Upper lobe of left lung (tissue), 6 donors: ENCODE results near the gene PDPK1. TPM values are rescaled to one million over a fixed set of nuclear protein-coding genes. Genes with fewer than 3 reads are reported as not detected.
"Not testable (repeated sequence)": the region's sequence is repeated elsewhere in the genome, so short reads cannot be mapped to it uniquely, and the experiment has no call there.

ENCODE experiments used
- ATAC-seq, 2 donors: fragments of 200-7000 bp; cut with Tn5 transposase; one replicate each; pipeline ENCODE4 v1.9.1; 2022; ENCODE audit warnings: mild to moderate bottlenecking in 2 of 2, moderate library complexity in 2 of 2; ENCODE audit not compliant: low FRiP score in 2 of 2
- DNase-seq, 2 donors: peaks; one replicate each; pipeline ENCODE4 v3.0.0-alpha.2; 2019 to 2020
- H3K27ac ChIP-seq, 4 donors: fragments of 200-600 bp; sonication (generic); one replicate each; pipeline ENCODE4 v1.5.1; 2016 to 2019
- H3K27me3 ChIP-seq, 4 donors: fragments of 200-600 bp; sonication (generic); one replicate each; pipeline ENCODE4 v1.5.1; 2017 to 2019
- H3K36me3 ChIP-seq, 4 donors: fragments of 200-600 bp; sonication (generic); one replicate each; pipeline ENCODE4 v1.5.1; 2016 to 2019
- H3K4me1 ChIP-seq, 4 donors: fragments of 200-600 bp; sonication (generic); one replicate each; pipeline ENCODE4 v1.5.1; 2018 to 2019
- H3K4me3 ChIP-seq, 4 donors: fragments of 200-600 bp; sonication (generic); one replicate each; pipeline ENCODE4 v1.5.1; 2017 to 2019; ENCODE audit warnings: mild to moderate bottlenecking in 2 of 4, moderate library complexity in 1 of 4
- H3K9me3 ChIP-seq, 4 donors: fragments of 200-600 bp; sonication (generic); one replicate each; pipeline ENCODE4 v1.5.1; 2018 to 2019
- CTCF ChIP-seq, 6 experiments: fragments of 450-650 bp in 4 of 6; fragments of 200-600 bp in 2 of 6; sonication (generic) in 2 of 6; IDR thresholded peaks; one replicate each; pipeline ENCODE4 v1.5.1; 2016 to 2019; ENCODE audit warnings: antibody characterized with exemption in 6 of 6
- EP300 ChIP-seq, 4 donors: sonication (generic); formaldehyde crosslinking; IDR thresholded peaks; one replicate each; pipeline ENCODE4 v1.5.1; 2017; ENCODE audit warnings: antibody characterized with exemption in 4 of 4, control low read depth in 2 of 4
- POLR2A ChIP-seq, 4 donors: fragments of 450-650 bp; IDR thresholded peaks; one replicate each; pipeline ENCODE4 v1.5.1; 2016 to 2017; ENCODE audit warnings: antibody characterized with exemption in 4 of 4, mild to moderate bottlenecking in 2 of 4
- POLR2AphosphoS5 ChIP-seq, 2 donors: sonication (generic); formaldehyde crosslinking; IDR thresholded peaks; one replicate each; pipeline ENCODE4 v1.5.1; 2017; ENCODE audit warnings: antibody characterized with exemption in 2 of 2
- WGBS, 2 donors: methylation state at CpG; one replicate each; pipeline ENCODE4 v1.1.5; 2017 to 2018; 5-methylcytosine and 5-hydroxymethylcytosine counted together
- total RNA-seq, 6 donors: library from RNA; depleted of rRNA in 4 of 6; stranded (reverse); fragments of >200 nt in 4 of 6; gene quantifications; one replicate each; pipeline versions ENCODE4 v1.1.0 to v1.2.1, GENCODE V29; 2016 to 2021
- donor health status: DM: no; HTN: no; CAD: no; lungs with moderate emphysema.
- donor health status: DM: no; HTN: yes; CAD: no; lungs with severe emphysema.

The PDPK1 gene
- total RNA-seq, 6 donors from 2014 or later = 39.4 to 83.1 (median 67.2) TPM

GRCh38 chr16:2533912-2534311 is 3.9 kb upstream of the PDPK1 start:
- ATAC-seq = no peak
- TF ChIP-seq EP300 (IDR thresholded peaks at IDR 0.05) = no peak
- Histone ChIP-seq H3K27ac (peak overlapping the region in 1 of 4 donors; percentile 4), H3K27me3 (no peaks in the 10 kb centered on the region), H3K9me3 (no peaks in the 10 kb centered on the region), H3K36me3 (peaks cover 5 to 14% (median 10%) of the 10 kb centered on the region in 4 donors), H3K4me1 (peaks cover 23 to 50% (median 26%) of the 10 kb centered on the region in 4 donors), H3K4me3 (no peak overlapping the region)
- 86 to 87% methylated on average over 11 of the region's 11 CpGs for WGBS, 2 donors
- peak in 1 of 2 donors; percentile 24 for DNase-seq

DNA sequence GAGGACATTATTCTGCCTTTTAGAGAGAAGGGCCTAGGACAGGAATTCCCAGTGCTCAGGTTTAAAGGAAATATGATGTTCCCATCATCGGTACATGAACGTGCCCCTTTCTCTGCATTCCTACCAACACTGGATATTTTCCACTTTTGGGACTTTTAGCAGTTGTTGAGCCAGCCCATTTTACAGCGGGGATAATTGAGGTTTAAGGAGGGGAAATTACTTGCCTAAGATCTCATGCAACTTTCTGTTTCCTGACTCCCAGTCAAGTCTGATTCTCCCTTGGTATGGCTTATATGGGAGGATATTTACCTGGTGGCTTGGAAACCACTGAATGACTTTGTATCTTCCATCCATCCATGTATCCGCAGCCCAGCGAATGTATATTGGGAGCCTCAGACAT is 3.5 kb upstream of the PDPK1 start:
- not testable (repeated sequence) for DNase-seq, H3K36me3 ChIP-seq, H3K27ac ChIP-seq, ATAC-seq, H3K4me3 ChIP-seq, H3K27me3 ChIP-seq, H3K9me3 ChIP-seq
- peaks cover 27 to 54% (median 30%) of the 10 kb centered on the region in 4 donors for H3K4me1 ChIP-seq
- WGBS, 2 donors = 83 to 91% methylated on average over 5 of the region's 5 CpGs

- Histone ChIP-seq H3K4me1 (peaks cover 38 to 65% (median 42%) of the 10 kb centered on the region in 4 donors), H3K9me3 (no peaks in the 10 kb centered on the region), H3K27me3 (no peaks in the 10 kb centered on the region), H3K36me3 (no peaks in the 10 kb centered on the region), H3K4me3 (no peak overlapping the region), H3K27ac (peak overlapping the region; percentile 41 to 94 (median 67))
- TF ChIP-seq POLR2AphosphoS5 (IDR thresholded peaks at IDR 0.05) (peak in 1 of 2 donors; percentile 3), EP300 (IDR thresholded peaks at IDR 0.05) (no peak), POLR2A (IDR thresholded peaks at IDR 0.05) (peak in 1 of 4 donors; percentile 39)
- ATAC-seq (peak in 1 of 2 donors; percentile 4), DNase-seq (no peak)
- WGBS, 2 donors = 73 to 78% methylated on average over 9 of the region's 9 CpGs
Observed at GRCh38 chr16:2535625-2536013, 2.2 kb upstream of the PDPK1 start.

- Histone ChIP-seq H3K27ac (peak overlapping the region in 1 of 4 donors; percentile 94), H3K4me3 (peak overlapping the region in 2 of 4 donors; percentile 65 to 81), H3K4me1 (peaks cover 36 to 46% (median 38%) of the 10 kb centered on the region in 4 donors)
- not testable (repeated sequence) for DNase-seq, H3K36me3 ChIP-seq, H3K9me3 ChIP-seq, ATAC-seq, H3K27me3 ChIP-seq
- 83 to 84% methylated on average over 24 of the region's 24 CpGs for WGBS, 2 donors
Observed at GRCh38 chr16:2539192-2539844, 1.5 kb downstream of the PDPK1 start.

DNA sequence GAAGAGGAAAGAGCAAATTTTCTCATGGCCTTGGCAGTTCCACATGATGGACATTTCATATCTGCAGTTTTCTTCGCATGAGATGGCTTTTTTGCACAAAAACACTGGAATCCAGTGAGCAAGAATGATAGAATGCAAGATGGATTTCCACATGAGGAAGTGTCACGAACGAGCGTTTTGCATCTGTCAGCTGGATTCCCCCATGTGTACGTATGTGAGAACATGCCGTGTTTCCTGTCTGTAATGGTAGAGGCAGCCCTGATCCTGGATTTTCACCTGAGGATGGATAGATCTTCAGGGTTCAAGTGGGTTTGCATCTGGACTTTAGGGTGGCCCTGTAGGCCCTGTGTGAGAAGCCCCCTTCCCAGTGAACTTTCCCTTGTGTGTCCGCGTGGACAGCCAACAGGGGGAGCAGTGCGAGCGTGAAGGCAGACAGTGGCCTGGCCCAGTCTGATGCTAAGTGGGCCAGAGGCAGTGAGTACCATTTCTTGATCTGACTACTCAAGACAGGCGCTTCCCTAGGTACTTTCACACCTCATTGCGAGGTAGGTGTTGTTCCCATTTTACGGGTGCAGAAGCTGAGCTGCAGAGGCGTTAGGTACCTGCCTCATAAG is 2.1 kb downstream of the PDPK1 start:
- peak in 1 of 2 donors; percentile 30 for DNase-seq
- H3K36me3 ChIP-seq = not testable (repeated sequence)

GRCh38 chr16:2540912-2541311 is 3.1 kb downstream of the PDPK1 start:
- not testable (repeated sequence) for H3K4me3 ChIP-seq, DNase-seq, H3K36me3 ChIP-seq, H3K27me3 ChIP-seq, H3K9me3 ChIP-seq, ATAC-seq
- peaks cover 36 to 49% (median 39%) of the 10 kb centered on the region in 4 donors for H3K4me1 ChIP-seq
- 64 to 83% methylated on average over 2 to 4 of the region's 4 CpGs for WGBS, 2 donors
- peak overlapping the region in 1 of 4 donors; percentile 25 for H3K27ac ChIP-seq

More for the DNA sequence above, 2.1 kb downstream of the PDPK1 start:
- H3K27ac ChIP-seq = peak overlapping the region in 1 of 4 donors; percentile 25
- peak in 3 of 6 experiments; percentile 15 to 24 (median 16) for TF ChIP-seq CTCF (IDR thresholded peaks at IDR 0.05)
- not testable (repeated sequence) for H3K27me3 ChIP-seq, H3K4me3 ChIP-seq, H3K9me3 ChIP-seq, ATAC-seq
- peaks cover 36 to 46% (median 38%) of the 10 kb centered on the region in 4 donors for H3K4me1 ChIP-seq
- 52 to 59% methylated on average over 6 to 12 of the region's 14 CpGs for WGBS, 2 donors

GRCh38 chr16:2541409-2541808 is 3.6 kb downstream of the PDPK1 start:
- H3K4me1 ChIP-seq = peaks cover 35 to 50% (median 38%) of the 10 kb centered on the region in 4 donors
- H3K27ac ChIP-seq, ATAC-seq, H3K36me3 ChIP-seq, H3K27me3 ChIP-seq, DNase-seq, H3K9me3 ChIP-seq, H3K4me3 ChIP-seq: not testable (repeated sequence)
- WGBS, 2 donors = 48 to 65% methylated on average over 5 to 6 of the region's 6 CpGs

GRCh38 chr16:2543771-2544170 is 6.0 kb downstream of the PDPK1 start:
- H3K4me1 ChIP-seq = peaks cover 26 to 39% (median 29%) of the 10 kb centered on the region in 4 donors
- not testable (repeated sequence) for H3K4me3 ChIP-seq, H3K36me3 ChIP-seq, H3K9me3 ChIP-seq, H3K27me3 ChIP-seq, H3K27ac ChIP-seq, ATAC-seq
- 94 to 96% methylated on average over 14 of the region's 14 CpGs for WGBS, 2 donors
- DNase-seq = peak in 1 of 2 donors; percentile 25

- not testable (repeated sequence) for H3K36me3 ChIP-seq, H3K9me3 ChIP-seq, H3K4me3 ChIP-seq, H3K27ac ChIP-seq, H3K27me3 ChIP-seq, DNase-seq
- peak in 1 of 2 donors; percentile 67 for ATAC-seq
- WGBS, 2 donors = 40% methylated on average over 1 of the region's 14 CpGs; no CpG with 5 or more reads in 1 of the 2 donors
- peaks cover 5 to 16% (median 7%) of the 10 kb centered on the region in 4 donors for H3K4me1 ChIP-seq
Observed at GRCh38 chr16:2550283-2550878, 12.6 kb downstream of the PDPK1 start.

GRCh38 chr16:2551420-2551889 is 13.6 kb downstream of the PDPK1 start:
- Histone ChIP-seq H3K27ac (peak overlapping the region in 2 of 4 donors; percentile 6 to 52), H3K4me3 (peak overlapping the region in 1 of 4 donors; percentile 12)
- not testable (repeated sequence) for H3K9me3 ChIP-seq, H3K4me1 ChIP-seq, H3K36me3 ChIP-seq, H3K27me3 ChIP-seq
- 38 to 69% methylated on average over 14 to 16 of the region's 17 CpGs for WGBS, 2 donors
- DNase-seq = peak in 1 of 2 donors; percentile 28
- peak; percentile 32 to 39 for ATAC-seq
